Body of pancreas (tissue), 4 donors: ENCODE results near the gene GANAB. TPM values are rescaled to one million over a fixed set of nuclear protein-coding genes. Genes with fewer than 3 reads are reported as not detected.

Experiments
- ATAC-seq: fragments of 150-250 bp; one replicate; pipeline ENCODE4 v1.9.1; 2016
- DNase-seq, 4 donors: peaks; one replicate each; pipeline ENCODE4 v3.0.0-alpha.2; 2019
- H3K27ac ChIP-seq, 4 donors: fragments of 200-600 bp; sonication (generic); 1 replicate in 3 of 4; 2 replicates in 1 of 4; pipeline versions ENCODE4 v1.5.1 to v1.6.1; 2016 to 2019; ENCODE audit warnings: mild to moderate bottlenecking in 1 of 4, mixed read lengths in 1 of 4, moderate library complexity in 1 of 4
- H3K27me3 ChIP-seq, 2 donors: fragments of 200-600 bp; sonication (generic); one replicate each; pipeline ENCODE4 v1.6.0; 2016; ENCODE audit warnings: mild to moderate bottlenecking in 1 of 2
- H3K36me3 ChIP-seq, 2 donors: fragments of 200-600 bp; sonication (generic); replicated peaks in 1 of 2; 2 replicates each; pipeline ENCODE4 v1.5.1; 2016; ENCODE audit warnings: low read depth in 2 of 2; ENCODE audit not compliant: insufficient read depth in 1 of 2
- H3K4me1 ChIP-seq: fragments of 200-600 bp; sonication (generic); one replicate; pipeline ENCODE4 v1.6.0; 2016
- H3K4me3 ChIP-seq, 2 donors: fragments of 200-600 bp; sonication (generic); 1 replicate in 1 of 2; 2 replicates in 1 of 2; pipeline ENCODE4 v1.5.1; 2016 to 2019
- H3K9me3 ChIP-seq, 3 donors: fragments of 200-600 bp; sonication (generic); 1 replicate in 2 of 3; 2 replicates in 1 of 3; pipeline ENCODE4 v1.5.1; 2016
- POLR2A ChIP-seq, 3 donors: fragments of 450-650 bp; IDR thresholded peaks; one replicate each; pipeline ENCODE4 v1.6.1; 2016; ENCODE audit warnings: antibody characterized with exemption in 3 of 3, mild to moderate bottlenecking in 2 of 3
- WGBS, 2 donors: methylation state at CpG; one replicate each; pipeline ENCODE4 v1.1.5; 2017; 5-methylcytosine and 5-hydroxymethylcytosine counted together
- intact Hi-C: fragments of 100-400 bp; cut with DNase I; formaldehyde crosslinking; loops from one replicate; pipeline ENCODE4 v1.15.1; 2023
- small RNA-seq: library from RNA; depleted of rRNA; stranded (forward); fragments of <200 nt; gene quantifications from one replicate; pipeline ENCODE3, GENCODE V24; 2016
- total RNA-seq, 2 donors: library from RNA; depleted of rRNA; stranded (reverse); fragments of >200 nt; gene quantifications; one replicate each; pipeline ENCODE4 v1.1.0, GENCODE V29; 2016
- TF ChIP-seq, protein P1 (sequence below), 7 experiments: fragments of 450-650 bp in 4 of 7; fragments of 200-600 bp in 3 of 7; sonication (generic) in 3 of 7; IDR thresholded peaks; one replicate each; pipeline ENCODE4 v1.5.1; 2016 to 2019; ENCODE audit warnings: antibody characterized with exemption in 7 of 7

The GANAB gene
- total RNA-seq, 2 donors from 2014 or later = 62.3 to 64.9 TPM

GRCh38 chr11:62578541-62578940 is 67.9 kb downstream of the GANAB start:
- Histone ChIP-seq H3K9me3 (no peaks in the 10 kb centered on the region), H3K27me3 (no peaks in the 10 kb centered on the region), H3K27ac (no peak overlapping the region), H3K4me3 (no peak overlapping the region), H3K4me1 (peaks cover 24% of the 10 kb centered on the region), H3K36me3 (peaks cover 0 to 10% of the 10 kb centered on the region in 2 donors)
- WGBS, 2 donors = 94 to 95% methylated on average over 11 of the region's 11 CpGs
- TF ChIP-seq, protein P1, sequence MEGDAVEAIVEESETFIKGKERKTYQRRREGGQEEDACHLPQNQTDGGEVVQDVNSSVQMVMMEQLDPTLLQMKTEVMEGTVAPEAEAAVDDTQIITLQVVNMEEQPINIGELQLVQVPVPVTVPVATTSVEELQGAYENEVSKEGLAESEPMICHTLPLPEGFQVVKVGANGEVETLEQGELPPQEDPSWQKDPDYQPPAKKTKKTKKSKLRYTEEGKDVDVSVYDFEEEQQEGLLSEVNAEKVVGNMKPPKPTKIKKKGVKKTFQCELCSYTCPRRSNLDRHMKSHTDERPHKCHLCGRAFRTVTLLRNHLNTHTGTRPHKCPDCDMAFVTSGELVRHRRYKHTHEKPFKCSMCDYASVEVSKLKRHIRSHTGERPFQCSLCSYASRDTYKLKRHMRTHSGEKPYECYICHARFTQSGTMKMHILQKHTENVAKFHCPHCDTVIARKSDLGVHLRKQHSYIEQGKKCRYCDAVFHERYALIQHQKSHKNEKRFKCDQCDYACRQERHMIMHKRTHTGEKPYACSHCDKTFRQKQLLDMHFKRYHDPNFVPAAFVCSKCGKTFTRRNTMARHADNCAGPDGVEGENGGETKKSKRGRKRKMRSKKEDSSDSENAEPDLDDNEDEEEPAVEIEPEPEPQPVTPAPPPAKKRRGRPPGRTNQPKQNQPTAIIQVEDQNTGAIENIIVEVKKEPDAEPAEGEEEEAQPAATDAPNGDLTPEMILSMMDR (IDR thresholded peaks at IDR 0.05) = no peak
- no peak for TF ChIP-seq POLR2A (IDR thresholded peaks at IDR 0.05)
- ATAC-seq (no peak), DNase-seq (no peak)
- intact Hi-C loops = no loop called here

DNA sequence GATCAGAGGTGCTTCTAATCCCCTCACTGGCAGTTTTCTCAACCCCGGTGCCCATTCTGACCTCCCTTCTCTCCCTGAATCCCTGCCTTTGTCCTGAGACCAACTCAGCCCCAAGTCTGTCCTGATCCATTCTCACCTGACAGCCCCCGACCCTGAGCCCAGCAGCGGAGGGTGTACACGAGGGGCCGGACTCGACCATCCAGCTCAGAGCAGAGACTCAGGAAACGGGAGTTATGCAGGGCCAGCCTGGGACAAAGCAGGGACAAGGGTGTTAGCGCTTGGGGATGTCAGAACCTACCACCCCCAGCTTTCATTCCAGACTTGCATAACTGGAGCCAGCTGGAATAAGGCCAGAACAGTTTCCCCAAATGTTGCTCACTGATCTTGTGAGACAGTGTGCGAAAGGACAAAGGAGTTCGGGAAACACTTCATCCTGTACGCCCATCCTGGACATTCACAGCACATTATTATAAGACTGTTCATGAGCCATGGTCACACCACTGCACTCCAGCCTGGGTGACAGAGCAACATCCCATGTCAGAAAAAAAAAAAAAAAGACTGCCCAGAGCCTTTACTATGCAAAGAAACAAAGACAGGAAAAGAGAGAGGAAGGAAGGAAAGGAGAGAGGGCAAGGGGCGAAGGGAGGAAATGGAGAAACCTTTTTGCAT is 69.2 kb downstream of the GANAB start:
- no peak for ATAC-seq
- TF ChIP-seq, protein P1 (IDR thresholded peaks at IDR 0.05) = no peak
- TF ChIP-seq POLR2A (IDR thresholded peaks at IDR 0.05) = no peak
- H3K27me3 ChIP-seq = no peaks in the 10 kb centered on the region
- H3K36me3 ChIP-seq = peaks cover 0 to 10% of the 10 kb centered on the region in 2 donors
- no peaks in the 10 kb centered on the region for H3K9me3 ChIP-seq
- DNase-seq = peak in 2 of 4 donors; percentile 27
- H3K4me1 ChIP-seq = peaks cover 32% of the 10 kb centered on the region
- WGBS, 2 donors = 69 to 84% methylated on average over 9 to 12 of the region's 12 CpGs
- intact Hi-C loops = no loop called here
- peak overlapping the region in 2 of 4 donors; percentile 38 to 91 for H3K27ac ChIP-seq
- no peak overlapping the region for H3K4me3 ChIP-seq

DNA sequence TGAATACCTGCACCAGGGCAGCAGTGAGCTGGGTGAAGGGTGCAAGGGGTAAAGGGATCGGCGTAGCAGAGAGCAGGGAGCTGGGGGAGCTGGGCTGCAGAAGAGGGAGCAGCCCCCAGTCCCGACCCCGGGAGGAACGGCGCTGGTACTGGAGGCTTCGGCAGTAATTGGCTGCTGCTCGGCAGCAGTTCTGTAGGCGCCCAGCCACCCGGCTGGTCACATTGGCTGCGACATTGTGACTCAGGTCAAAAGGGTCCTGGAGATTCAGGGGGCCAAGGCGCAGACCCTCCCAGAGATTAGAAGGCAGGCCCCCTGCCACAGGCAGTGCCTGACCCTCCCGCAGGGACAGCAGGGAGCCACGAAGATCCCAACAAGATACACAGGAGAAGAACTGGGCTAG is 70.6 kb downstream of the GANAB start:
- no peak for ATAC-seq
- Histone ChIP-seq H3K27me3 (no peaks in the 10 kb centered on the region), H3K4me3 (no peak overlapping the region), H3K36me3 (peaks cover 0 to 12% of the 10 kb centered on the region in 2 donors), H3K9me3 (no peaks in the 10 kb centered on the region), H3K27ac (peak overlapping the region in 3 of 4 donors; percentile 82 to 92 (median 91)), H3K4me1 (peaks cover 44% of the 10 kb centered on the region)
- TF ChIP-seq, protein P1 (IDR thresholded peaks at IDR 0.05) = no peak
- WGBS, 2 donors = 83 to 94% methylated on average over 6 to 14 of the region's 14 CpGs
- intact Hi-C loops = no loop called here
- DNase-seq = no peak

- Histone ChIP-seq H3K4me1 (peaks cover 44% of the 10 kb centered on the region), H3K36me3 (peaks cover 3 to 15% of the 10 kb centered on the region in 2 donors), H3K27me3 (no peaks in the 10 kb centered on the region), H3K9me3 (no peaks in the 10 kb centered on the region), H3K27ac (peak overlapping the region in 3 of 4 donors; percentile 82 to 92 (median 91)), H3K4me3 (no peak overlapping the region)
- WGBS, 2 donors = 26 to 29% methylated on average over 7 to 17 of the region's 17 CpGs
- DNase-seq (peak; percentile 33 to 64 (median 49)), ATAC-seq (no peak)
- TF ChIP-seq, protein P1 (IDR thresholded peaks at IDR 0.05) = no peak
- TF ChIP-seq POLR2A (IDR thresholded peaks at IDR 0.05) = no peak
- intact Hi-C loops = no loop called here
Measured at GRCh38 chr11:62575156-62575555, 71.3 kb downstream of the GANAB start.

Small RNA genes lying within 50 kb of the gene (small RNA-seq; reads per million reads assigned to genes)
- gene AP001458.1 (not detected), gene SNORA57 (not detected)

Other genes with a start within 250 kb of the GANAB start
- not detected for gene SCGB1A1, start 227.6 kb downstream of the GANAB start, total RNA-seq
- gene AHNAK, start 99.8 kb downstream of the GANAB start, total RNA-seq = 100 to 1,000 TPM; 168 to 241 TPM
- 1,000 to 10,000 TPM in 1 of 2 donors, 100 to 1,000 TPM in 1; 893 to 1,161 TPM for gene EEF1G, start 72.7 kb downstream of the GANAB start, total RNA-seq
- gene TUT1, start 55.1 kb downstream of the GANAB start, total RNA-seq = 10 to 100 TPM; 10.1 to 11.2 TPM
- gene MTA2, start 44.7 kb downstream of the GANAB start, total RNA-seq = 10 to 100 TPM; 26.2 to 29.3 TPM
- gene EML3, start 33.8 kb downstream of the GANAB start, total RNA-seq = 10 to 100 TPM; 31.4 to 69.9 TPM
- 1 to 10 TPM; 1.8 to 4.0 TPM for gene ROM1, start 33.4 kb downstream of the GANAB start, total RNA-seq
- gene B3GAT3, start 24.6 kb downstream of the GANAB start, total RNA-seq = 10 to 100 TPM; 17.1 to 63.0 TPM
- gene INTS5, start 6.7 kb upstream of the GANAB start, total RNA-seq = 10 to 100 TPM; 11.4 to 21.1 TPM
- gene C11orf98, start 18.6 kb upstream of the GANAB start, total RNA-seq = 10 to 100 TPM; 18.2 to 24.4 TPM
- 100 to 1,000 TPM in 1 of 2 donors, 1 to 10 TPM in 1; 5.4 to 110 TPM for gene CSKMT, start 18.7 kb upstream of the GANAB start, total RNA-seq
- 10 to 100 TPM; 10.4 to 12.9 TPM for gene UQCC3, start 25.1 kb upstream of the GANAB start, total RNA-seq
- 1 to 10 TPM; 4.9 to 5.6 TPM for gene LBHD1, start 25.7 kb upstream of the GANAB start, total RNA-seq
- 100 to 1,000 TPM; 129 to 204 TPM for gene UBXN1, start 32.5 kb upstream of the GANAB start, total RNA-seq
- 1 to 10 TPM; 3.1 to 4.6 TPM for gene LRRN4CL, start 42.9 kb upstream of the GANAB start, total RNA-seq
- 100 to 1,000 TPM in 1 of 2 donors, 10 to 100 TPM in 1; 44.6 to 248 TPM for gene BSCL2, start 60.8 kb upstream of the GANAB start, total RNA-seq
- 1 to 10 TPM in 1 of 2 donors, not detected in 1; 1.0 TPM for gene GNG3, start 61.1 kb upstream of the GANAB start, total RNA-seq
- 10 to 100 TPM; 19.1 to 20.5 TPM for gene HNRNPUL2, start 80.8 kb upstream of the GANAB start, total RNA-seq
- 10 to 100 TPM; 12.5 to 18.5 TPM for gene TTC9C, start 81.9 kb upstream of the GANAB start, total RNA-seq
- gene ZBTB3, start 107.5 kb upstream of the GANAB start, total RNA-seq = 1 to 10 TPM; 3.9 to 4.0 TPM
- 10 to 100 TPM; 19.2 to 35.9 TPM for gene POLR2G, start 115.0 kb upstream of the GANAB start, total RNA-seq
- gene TAF6L, start 124.8 kb upstream of the GANAB start, total RNA-seq = 10 to 100 TPM; 23.9 to 39.9 TPM
- 10 to 100 TPM; 40.9 to 41.8 TPM for gene TMEM179B, start 140.8 kb upstream of the GANAB start, total RNA-seq
- 10 to 100 TPM in 1 of 2 donors, 1 to 10 TPM in 1; 6.2 to 29.0 TPM for gene TMEM223, start 145.4 kb upstream of the GANAB start, total RNA-seq
- gene NXF1, start 158.8 kb upstream of the GANAB start, total RNA-seq = 100 to 1,000 TPM in 1 of 2 donors, 10 to 100 TPM in 1; 49.8 to 108 TPM
- 10 to 100 TPM; 20.1 to 23.6 TPM for gene STX5, start 185.4 kb upstream of the GANAB start, total RNA-seq
- gene TEX54, start 186.2 kb upstream of the GANAB start, total RNA-seq = not detected
- 10 to 100 TPM; 15.8 to 40.0 TPM for gene WDR74, start 193.0 kb upstream of the GANAB start, total RNA-seq
- 100 to 1,000 TPM in 1 of 2 donors, 10 to 100 TPM in 1; 75.5 to 108 TPM for gene SLC3A2, start 234.3 kb upstream of the GANAB start, total RNA-seq